CD14-positive monocyte (primary cell): ENCODE data around the gene SEC63. TPM values are rescaled to one million over a fixed set of nuclear protein-coding genes. Genes with fewer than 3 reads are reported as not detected.
"Not testable (repeated sequence)": the region's sequence is repeated elsewhere in the genome, so short reads cannot be mapped to it uniquely, and the experiment has no call there.

ENCODE experiments used
- DNase-seq, 3 donors: peaks; one replicate each; pipeline ENCODE4 v3.0.0-alpha.2; 2011 to 2022
- H2AFZ ChIP-seq: 2 replicates; pipeline ENCODE4 v1.6.0; 2012; ENCODE audit warnings: mild to moderate bottlenecking, low read depth, low read length, inconsistent platforms; ENCODE audit not compliant: insufficient read depth, poor library complexity, severe bottlenecking
- H3K27ac ChIP-seq, 2 donors: 1 replicate in 1 of 2; 2 replicates in 1 of 2; pipeline ENCODE4 v1.5.1; 2012 to 2013; ENCODE audit warnings: low read length in 2 of 2, control low read depth in 1 of 2, inconsistent platforms in 1 of 2, low read depth in 1 of 2, mild to moderate bottlenecking in 1 of 2
- H3K27me3 ChIP-seq, 2 donors: one replicate each; pipeline versions ENCODE4 v1.6.0 to v1.6.1; 2011 to 2013; ENCODE audit warnings: low read length in 2 of 2; ENCODE audit not compliant: control insufficient read depth in 2 of 2, insufficient read depth in 2 of 2
- H3K36me3 ChIP-seq, 2 donors: replicated peaks in 1 of 2; 1 replicate in 1 of 2; 2 replicates in 1 of 2; pipeline versions ENCODE4 v1.5.1 to v1.6.1; 2012 to 2013; ENCODE audit warnings: low read length in 2 of 2, control low read depth in 1 of 2, inconsistent platforms in 1 of 2, mild to moderate bottlenecking in 1 of 2; ENCODE audit not compliant: insufficient read depth in 2 of 2, control insufficient read depth in 1 of 2
- H3K4me1 ChIP-seq, 2 donors: 1 replicate in 1 of 2; 2 replicates in 1 of 2; pipeline versions ENCODE4 v1.5.1 to v1.6.1; 2012 to 2013; ENCODE audit warnings: low read length in 2 of 2, control low read depth in 1 of 2, inconsistent platforms in 1 of 2, mild to moderate bottlenecking in 1 of 2, moderate library complexity in 1 of 2; ENCODE audit not compliant: insufficient read depth in 2 of 2, control insufficient read depth in 1 of 2
- H3K4me2 ChIP-seq: replicated peaks from 2 replicates; pipeline ENCODE3; 2012; ENCODE audit warnings: low read length, moderate library complexity, mild to moderate bottlenecking; ENCODE audit not compliant: poor library complexity, severe bottlenecking; ENCODE audit errors: extremely low read depth
- H3K4me3 ChIP-seq, 3 experiments: fragments of 200-600 bp in 1 of 3; sonication (generic) in 1 of 3; replicated peaks in 1 of 3; 1 replicate in 2 of 3; 2 replicates in 1 of 3; pipeline ENCODE4 v1.5.1; 2011 to 2013; ENCODE audit warnings: low read length in 3 of 3, mild to moderate bottlenecking in 3 of 3, control low read depth in 2 of 3, low read depth in 2 of 3, inconsistent platforms in 1 of 3, moderate library complexity in 1 of 3
- H3K79me2 ChIP-seq: 2 replicates; pipeline ENCODE4 v1.6.0; 2012; ENCODE audit warnings: mild to moderate bottlenecking, control low read depth, inconsistent platforms, low read length, moderate library complexity; ENCODE audit not compliant: insufficient read depth
- H3K9ac ChIP-seq: 2 replicates; pipeline ENCODE4 v1.6.0; 2017; ENCODE audit warnings: low read length, mild to moderate bottlenecking; ENCODE audit not compliant: insufficient read depth, poor library complexity, severe bottlenecking
- H3K9me3 ChIP-seq, 2 donors: replicated peaks in 1 of 2; 1 replicate in 1 of 2; 2 replicates in 1 of 2; pipeline versions ENCODE4 v1.5.1 to v1.6.1; 2012 to 2013; ENCODE audit warnings: low read length in 2 of 2, control low read depth in 1 of 2; ENCODE audit not compliant: control insufficient read depth in 1 of 2, insufficient read depth in 1 of 2
- H4K20me1 ChIP-seq: 2 replicates; pipeline ENCODE4 v1.6.0; 2012; ENCODE audit warnings: mild to moderate bottlenecking, low read length, control low read depth, moderate library complexity; ENCODE audit not compliant: insufficient read depth
- H3K27ac Mint-ChIP-seq, 7 donors: one replicate each; pipeline ENCODE4 v1.8.0; 2020; ENCODE audit warnings: mild to moderate bottlenecking in 7 of 7, mixed read lengths in 7 of 7, moderate library complexity in 6 of 7, inconsistent platforms in 2 of 7
- H3K27me3 Mint-ChIP-seq, 3 donors: one replicate each; pipeline ENCODE4 v1.8.0; 2021 to 2022; ENCODE audit warnings: low read depth in 3 of 3, mild to moderate bottlenecking in 3 of 3, mixed read lengths in 3 of 3, moderate library complexity in 3 of 3, inconsistent platforms in 1 of 3
- H3K36me3 Mint-ChIP-seq, 2 donors: one replicate each; pipeline ENCODE4 v1.8.0; 2020; ENCODE audit warnings: mixed read lengths in 2 of 2, inconsistent platforms in 1 of 2, mild to moderate bottlenecking in 1 of 2
- H3K4me1 Mint-ChIP-seq: one replicate; pipeline ENCODE4 v1.8.0; 2020; ENCODE audit warnings: mild to moderate bottlenecking, mixed read lengths
- H3K4me3 Mint-ChIP-seq, 2 donors: one replicate each; pipeline ENCODE4 v1.8.0; 2020; ENCODE audit warnings: mild to moderate bottlenecking in 2 of 2, mixed read lengths in 2 of 2, moderate library complexity in 1 of 2
- H3K9me3 Mint-ChIP-seq, 7 donors: one replicate each; pipeline ENCODE4 v1.8.0; 2020 to 2022; ENCODE audit warnings: mixed read lengths in 7 of 7, mild to moderate bottlenecking in 6 of 7, moderate library complexity in 6 of 7, inconsistent platforms in 2 of 7
- CTCF ChIP-seq: fragments of 200-600 bp; IDR thresholded peaks from one replicate; pipeline ENCODE4 v1.8.0; 2022; ENCODE audit warnings: antibody characterized with exemption, mild to moderate bottlenecking
- WGBS: methylation state at CpG from one replicate; pipeline ENCODE4 v1.1.5; 2013; ENCODE audit warnings: missing lambda C conversion rate; ENCODE audit not compliant: insufficient coverage; 5-methylcytosine and 5-hydroxymethylcytosine counted together
- intact Hi-C, 2 donors: fragments of 100-400 bp; cut with micrococcal nuclease; formaldehyde crosslinking; loops; one replicate each; pipeline versions ENCODE4 v1.15.0 to v1.15.1; 2023
- polyA plus RNA-seq, 3 donors: library from polyadenylated mRNA; depleted of rRNA in 1 of 3; unstranded in 2 of 3; stranded (reverse) in 1 of 3; fragments of 300-500 nt in 2 of 3; fragments of >200 nt in 1 of 3; fragmentation: Illumina TruSeq in 2 of 3; gene quantifications; 1 replicate in 2 of 3; 2 replicates in 1 of 3; pipeline ENCODE4 v1.2.3, GENCODE V29; 2012 to 2021

SEC63 gene
- polyA plus RNA-seq, 3 donors, result 12.0 to 33.7 (median 12.7) TPM

- Mint-ChIP-seq H3K9me3 (peaks cover 0 to 4% (median 0%) of the 10 kb centered on the region in 7 donors), H3K36me3 (no peaks in the 10 kb centered on the region), H3K4me1 (no peaks in the 10 kb centered on the region), H3K27me3 (peaks cover 0 to 4% (median 2%) of the 10 kb centered on the region in 3 donors), H3K4me3 (no peak overlapping the region), H3K27ac (no peak overlapping the region)
- 97% methylated on average over 3 of the region's 9 CpGs for WGBS
- H3K9ac ChIP-seq, result no peak overlapping the region
- H3K27ac ChIP-seq, result no peak overlapping the region
- no peak overlapping the region for H3K4me2 ChIP-seq
- H3K27me3 ChIP-seq, result no peaks in the 10 kb centered on the region
- H3K4me3 ChIP-seq, result no peak overlapping the region
- no peak for TF ChIP-seq CTCF
- H2AFZ ChIP-seq, result no peak overlapping the region
- H3K36me3 ChIP-seq, result no peaks in the 10 kb centered on the region
- no peaks in the 10 kb centered on the region for H4K20me1 ChIP-seq
- no peak for DNase-seq
- no peaks in the 10 kb centered on the region for H3K79me2 ChIP-seq
- no peaks in the 10 kb centered on the region for H3K9me3 ChIP-seq
- no peaks in the 10 kb centered on the region for H3K4me1 ChIP-seq
- intact Hi-C loops, result no loop called here
Measured at GRCh38 chr6:108002365-108003221, 44.6 kb upstream of the SEC63 start.

- Histone ChIP-seq H3K4me2 (no peak overlapping the region), H3K79me2 (no peaks in the 10 kb centered on the region), H3K36me3 (no peaks in the 10 kb centered on the region), H3K27me3 (no peaks in the 10 kb centered on the region), H4K20me1 (no peaks in the 10 kb centered on the region), H3K4me1 (no peaks in the 10 kb centered on the region), H3K9me3 (no peaks in the 10 kb centered on the region), H3K27ac (no peak overlapping the region), H3K4me3 (no peak overlapping the region), H2AFZ (no peak overlapping the region), H3K9ac (no peak overlapping the region)
- 94% methylated on average over 3 of the region's 7 CpGs for WGBS
- H3K9me3 Mint-ChIP-seq, result peaks cover 0 to 6% (median 0%) of the 10 kb centered on the region in 7 donors
- no peak overlapping the region for H3K27ac Mint-ChIP-seq
- H3K4me1 Mint-ChIP-seq, result no peaks in the 10 kb centered on the region
- intact Hi-C loops, result no loop called here
- TF ChIP-seq CTCF, result no peak
- H3K4me3 Mint-ChIP-seq, result no peak overlapping the region
- no peaks in the 10 kb centered on the region for H3K36me3 Mint-ChIP-seq
- peaks cover 0 to 4% (median 2%) of the 10 kb centered on the region in 3 donors for H3K27me3 Mint-ChIP-seq
- no peak for DNase-seq
Measured at GRCh38 chr6:108001696-108002231, 43.8 kb upstream of the SEC63 start.

GRCh38 chr6:108000259-108000658, 42.3 kb upstream of the SEC63 start:
- H3K4me1 Mint-ChIP-seq, DNase-seq, H3K4me3 ChIP-seq, H3K9me3 Mint-ChIP-seq, H2AFZ ChIP-seq, H3K27me3 ChIP-seq, H3K27me3 Mint-ChIP-seq, H3K36me3 ChIP-seq, intact Hi-C loops, H4K20me1 ChIP-seq, H3K9me3 ChIP-seq, H3K4me3 Mint-ChIP-seq, H3K4me2 ChIP-seq, H3K9ac ChIP-seq, H3K4me1 ChIP-seq, H3K27ac ChIP-seq, H3K79me2 ChIP-seq, H3K36me3 Mint-ChIP-seq: not testable (repeated sequence)
- peak overlapping the region in 1 of 7 donors; percentile 7 for H3K27ac Mint-ChIP-seq
- no CpG with 5 or more reads among the region's 5 CpGs for WGBS
